Neural crest cell (in vitro differentiated cells): ENCODE results near the gene SDK1. TPM values are rescaled to one million over a fixed set of nuclear protein-coding genes. Genes with fewer than 3 reads are reported as not detected.

Source experiments
- DNase-seq: peaks from one replicate; pipeline ENCODE4 v3.0.0; 2021; ENCODE audit warnings: low read depth, mixed read lengths, low spot score
- H3K27ac Mint-ChIP-seq: one replicate; pipeline ENCODE4 v1.8.0; 2021; ENCODE audit warnings: mild to moderate bottlenecking, mixed read lengths; ENCODE audit not compliant: unreplicated experiment
- H3K27me3 Mint-ChIP-seq: 2 replicates; pipeline ENCODE4 v1.8.0; 2021; ENCODE audit warnings: low read depth, mild to moderate bottlenecking, mixed read lengths
- H3K36me3 Mint-ChIP-seq: 2 replicates; pipeline ENCODE4 v1.8.0; 2021; ENCODE audit warnings: low read depth, mild to moderate bottlenecking, mixed read lengths
- H3K4me1 Mint-ChIP-seq: 2 replicates; pipeline ENCODE4 v1.8.0; 2021; ENCODE audit warnings: mixed read lengths
- H3K4me3 Mint-ChIP-seq: one replicate; pipeline ENCODE4 v1.8.0; 2021; ENCODE audit warnings: mild to moderate bottlenecking, mixed read lengths
- H3K9me3 Mint-ChIP-seq: 2 replicates; pipeline ENCODE4 v1.8.0; 2021; ENCODE audit warnings: mixed read lengths
- CTCF ChIP-seq: fragments of 200-600 bp; sonication (generic); conservative IDR thresholded peaks from 2 replicates; pipeline ENCODE4 v1.5.0; 2021; ENCODE audit warnings: antibody characterized with exemption, mild to moderate bottlenecking
- total RNA-seq: library from RNA; stranded (reverse); gene quantifications from 2 replicates; pipeline ENCODE4 v1.2.1, GENCODE V29; 2021

Gene SDK1
- total RNA-seq, 1 donor from 2014 or later, result 11.6 TPM

DNA sequence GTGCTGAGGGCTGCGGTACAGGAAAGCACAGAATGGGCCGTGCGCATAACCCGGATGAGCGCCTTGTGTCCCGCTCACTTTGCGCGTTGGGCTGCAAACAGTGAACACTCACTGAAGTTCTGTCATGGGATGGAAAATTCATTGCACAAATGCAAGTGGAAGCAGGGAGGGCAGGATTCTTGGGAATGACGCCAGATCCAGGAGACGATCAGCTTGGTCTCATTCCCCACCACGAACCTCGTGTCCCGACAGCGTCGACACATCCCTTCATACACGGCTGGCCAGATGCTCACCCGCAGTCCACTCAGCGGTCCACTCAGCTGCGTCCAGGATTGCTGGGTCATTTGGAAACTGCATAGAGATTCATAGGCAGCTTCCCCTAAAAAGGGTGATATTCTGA is 607.1 kb downstream of the SDK1 start:
- Mint-ChIP-seq H3K36me3 (peaks cover 6% of the 10 kb centered on the region), H3K4me3 (no peak overlapping the region), H3K27ac (no peak overlapping the region), H3K9me3 (peaks cover 3% of the 10 kb centered on the region), H3K27me3 (no peaks in the 10 kb centered on the region), H3K4me1 (peaks cover 48% of the 10 kb centered on the region)
- no peak for TF ChIP-seq CTCF
- no peak for DNase-seq

DNA sequence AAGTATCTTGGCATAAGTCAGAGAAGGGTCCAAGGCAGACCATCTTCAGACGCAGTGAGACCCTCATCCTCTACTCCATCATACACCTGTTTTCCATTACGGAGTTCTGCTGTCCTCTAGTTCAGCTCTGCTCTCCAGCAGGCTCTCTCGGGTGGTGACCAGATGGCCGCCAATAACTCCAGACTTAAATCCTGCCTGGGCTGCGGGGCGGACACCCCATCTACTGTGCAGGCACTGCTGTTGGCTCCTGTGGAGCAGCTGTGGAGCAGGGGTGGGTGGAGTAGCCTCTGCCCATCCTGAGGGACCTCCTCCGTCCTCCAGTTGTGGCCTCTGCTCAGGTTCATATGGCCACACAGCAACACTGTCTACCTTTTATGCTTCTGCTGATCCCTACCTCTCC is 608.1 kb downstream of the SDK1 start:
- Mint-ChIP-seq H3K4me1 (peaks cover 55% of the 10 kb centered on the region), H3K36me3 (peaks cover 2% of the 10 kb centered on the region), H3K9me3 (peaks cover 3% of the 10 kb centered on the region), H3K27me3 (no peaks in the 10 kb centered on the region), H3K27ac (no peak overlapping the region), H3K4me3 (no peak overlapping the region)
- DNase-seq, result no peak
- no peak for TF ChIP-seq CTCF

GRCh38 chr7:3910054-3910453 is 609.0 kb downstream of the SDK1 start:
- H3K4me1 Mint-ChIP-seq, result peaks cover 60% of the 10 kb centered on the region
- H3K4me3 Mint-ChIP-seq, result peak overlapping the region; percentile 72
- peak overlapping the region; percentile 96 for H3K27ac Mint-ChIP-seq
- peaks cover 2% of the 10 kb centered on the region for H3K36me3 Mint-ChIP-seq
- no peaks in the 10 kb centered on the region for H3K27me3 Mint-ChIP-seq
- DNase-seq, result peak; percentile 12
- TF ChIP-seq CTCF, result no peak
- H3K9me3 Mint-ChIP-seq, result peaks cover 3% of the 10 kb centered on the region

DNA sequence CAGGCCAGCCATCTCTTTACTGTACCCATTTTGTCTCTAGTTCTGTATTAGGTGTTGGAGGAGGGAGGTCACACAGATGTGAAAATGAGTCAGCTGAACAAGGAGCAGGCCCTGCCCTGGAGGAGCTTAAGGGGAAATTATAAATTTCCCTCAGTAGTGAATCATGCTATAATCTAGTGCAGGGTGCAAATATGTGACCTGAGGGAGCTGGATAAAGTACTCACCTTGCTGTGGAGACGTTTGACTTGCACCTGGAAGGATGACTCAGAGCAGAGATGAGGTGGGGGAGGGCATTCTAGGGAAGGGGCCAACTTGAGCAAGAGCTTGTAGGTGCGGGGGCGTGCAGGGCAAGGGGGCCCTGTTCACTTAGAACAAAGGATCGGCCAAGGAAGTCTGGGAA is 610.6 kb downstream of the SDK1 start:
- peak overlapping the region; percentile 80 for H3K27ac Mint-ChIP-seq
- no peak for TF ChIP-seq CTCF
- H3K36me3 Mint-ChIP-seq, result peaks cover 2% of the 10 kb centered on the region
- H3K27me3 Mint-ChIP-seq, result no peaks in the 10 kb centered on the region
- peaks cover 3% of the 10 kb centered on the region for H3K9me3 Mint-ChIP-seq
- no peak overlapping the region for H3K4me3 Mint-ChIP-seq
- DNase-seq, result no peak
- peaks cover 75% of the 10 kb centered on the region for H3K4me1 Mint-ChIP-seq

DNA sequence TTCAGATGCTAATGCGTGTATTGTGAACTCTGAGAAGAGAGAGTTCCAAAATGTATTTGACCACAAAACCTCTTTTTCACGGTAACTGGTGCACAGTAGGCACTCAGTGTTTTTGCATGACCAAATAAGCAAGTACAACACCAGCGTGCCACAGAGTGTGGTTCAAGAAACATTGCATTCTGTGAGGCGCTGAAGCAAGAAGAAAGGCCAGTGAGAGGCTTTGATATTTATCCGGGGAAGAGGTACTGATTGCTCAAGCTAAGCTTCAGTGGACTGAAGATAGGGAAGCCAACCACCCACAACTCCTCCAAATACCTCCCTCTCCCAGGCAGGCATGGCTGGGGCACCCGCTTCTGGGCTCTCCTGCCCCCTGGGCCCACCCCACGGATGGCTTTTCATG is 611.2 kb downstream of the SDK1 start:
- H3K27me3 Mint-ChIP-seq, result no peaks in the 10 kb centered on the region
- peaks cover 2% of the 10 kb centered on the region for H3K36me3 Mint-ChIP-seq
- peak overlapping the region; percentile 70 for H3K27ac Mint-ChIP-seq
- no peak for TF ChIP-seq CTCF
- H3K4me3 Mint-ChIP-seq, result no peak overlapping the region
- peaks cover 75% of the 10 kb centered on the region for H3K4me1 Mint-ChIP-seq
- H3K9me3 Mint-ChIP-seq, result peaks cover 3% of the 10 kb centered on the region
- DNase-seq, result no peak
